Measurements from ENCODE around the gene NLRP1.

NLRP1 gene

DNA sequence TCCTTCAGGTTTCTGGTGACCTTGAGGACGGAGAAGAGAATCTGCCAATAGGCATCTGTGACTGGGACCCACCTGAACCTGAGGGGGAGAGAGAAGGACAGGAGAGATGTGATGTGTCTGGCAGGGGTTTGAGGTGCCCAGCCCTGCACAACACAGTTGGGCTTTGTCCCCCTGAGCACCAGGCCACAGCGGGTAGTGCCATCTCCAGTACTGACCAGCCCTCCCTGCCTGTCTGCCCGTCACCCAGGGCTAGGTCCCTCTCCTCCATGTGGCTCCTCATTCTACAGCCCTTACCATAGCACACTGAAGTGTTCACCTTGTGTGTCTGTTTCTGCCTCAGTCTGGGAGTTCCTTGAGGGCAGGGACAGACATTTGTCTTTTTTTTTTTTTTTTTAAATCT lies 30.8 kb downstream of the NLRP1 start:
- DNase-seq = no peak

DNA sequence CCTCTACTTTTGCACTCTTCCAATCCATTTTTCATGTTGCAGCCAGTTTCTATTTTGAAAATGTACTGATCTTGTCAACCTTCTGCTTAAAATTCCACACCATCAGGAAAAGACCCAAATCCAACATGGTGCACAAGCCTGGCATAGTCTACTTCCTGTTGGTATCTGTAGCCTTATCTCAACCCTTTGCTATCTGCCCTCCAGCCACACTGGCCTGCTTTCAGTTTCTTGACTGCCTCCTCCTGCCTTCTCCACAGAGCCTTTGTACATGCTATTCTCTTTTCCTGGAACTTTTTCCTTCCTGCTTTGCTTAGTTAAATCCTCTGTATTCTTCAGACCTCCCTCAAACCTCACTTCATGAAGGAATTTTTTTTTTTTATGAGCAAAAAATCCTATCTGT lies 31.5 kb downstream of the NLRP1 start:
- DNase-seq = no peak

DNA sequence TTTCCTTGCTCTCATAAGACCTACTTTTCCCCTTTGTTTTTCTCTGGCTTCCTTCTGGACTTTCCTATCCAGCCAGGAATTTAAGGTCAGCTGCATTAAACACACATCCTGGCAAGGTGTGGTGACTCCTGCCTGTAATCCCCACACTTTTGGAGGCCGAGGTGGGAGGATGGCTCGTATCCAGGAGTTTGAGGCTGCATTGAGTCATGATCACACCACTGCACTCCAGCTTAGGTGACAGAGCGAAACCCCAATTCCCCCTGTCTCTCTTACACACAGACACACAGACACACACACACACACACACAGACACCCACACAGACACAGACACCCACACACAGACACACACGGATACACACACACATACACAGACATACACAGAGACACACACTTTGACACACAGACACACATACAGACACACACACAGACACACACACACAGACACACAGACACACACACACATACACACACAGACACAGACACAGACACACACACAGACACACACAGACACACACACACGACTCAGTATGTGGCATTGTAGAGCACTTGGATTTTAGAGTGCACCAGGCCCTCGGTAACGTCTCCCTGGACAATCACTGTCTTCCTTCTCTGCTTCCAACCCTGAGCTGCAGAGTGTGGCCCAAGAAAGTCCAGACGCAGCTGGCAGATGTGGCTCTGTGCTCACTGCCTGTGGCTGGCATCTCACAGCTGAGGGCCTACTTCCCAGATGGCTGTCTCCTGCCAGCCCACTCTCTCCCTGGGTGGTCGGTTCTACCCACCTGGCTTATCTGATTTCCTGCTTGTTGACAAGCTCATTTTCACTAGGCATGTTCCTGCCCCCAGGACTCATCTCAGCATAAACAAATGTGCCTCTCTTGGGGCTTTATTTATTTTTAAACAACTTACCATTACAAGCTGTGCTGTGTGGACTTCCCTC lies 39.0 kb downstream of the NLRP1 start:
- DNase-seq = no peak

DNA sequence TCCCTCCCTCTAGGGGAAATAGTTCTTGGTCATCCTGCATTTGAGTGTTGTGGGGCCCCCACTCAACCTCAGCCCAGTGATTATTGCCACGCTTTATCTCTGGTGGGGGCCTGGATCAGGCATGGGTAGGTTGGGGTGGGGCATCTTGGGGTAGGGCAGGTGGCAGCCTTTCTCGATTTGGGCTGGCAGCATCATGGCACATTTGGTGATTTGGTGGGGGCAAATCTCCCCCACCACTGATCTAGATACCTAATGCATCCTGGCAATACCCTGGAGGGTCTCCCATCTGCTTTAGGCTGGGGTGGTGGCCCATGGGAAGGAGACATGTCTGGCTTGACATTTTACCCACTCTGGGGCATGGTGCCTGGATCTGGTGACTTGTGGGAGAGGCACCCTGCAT lies 40.2 kb downstream of the NLRP1 start:
- no peak for DNase-seq

DNA sequence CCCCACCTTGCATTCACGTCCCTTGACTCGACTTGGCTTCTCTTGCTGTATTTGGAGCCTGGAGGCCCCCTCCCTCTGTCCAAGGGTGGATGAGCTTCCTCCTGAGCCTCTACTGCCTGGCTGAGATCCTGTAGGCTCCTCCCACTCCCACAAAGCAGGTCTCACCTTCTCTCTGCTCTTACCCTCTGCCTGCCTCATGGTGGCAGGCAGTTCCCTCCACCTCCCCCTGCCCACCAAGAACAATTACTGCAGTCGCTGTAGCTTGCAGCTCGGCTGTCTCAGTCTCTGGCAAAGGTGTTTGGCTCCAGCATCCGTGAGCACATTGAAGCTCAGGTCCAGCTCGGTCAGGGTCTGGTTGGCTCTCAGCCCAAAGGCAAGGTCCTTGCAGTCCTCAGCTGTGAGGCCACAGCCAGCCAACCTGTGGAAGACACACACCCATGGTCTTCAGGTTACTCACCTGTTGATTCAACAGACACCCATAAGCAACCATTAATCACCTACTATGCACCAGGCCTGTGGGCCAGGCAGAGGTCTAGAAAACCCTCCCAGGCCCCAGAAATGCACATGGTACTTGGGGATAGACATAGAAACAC lies 42.6 kb downstream of the NLRP1 start:
- no peak for DNase-seq

DNA sequence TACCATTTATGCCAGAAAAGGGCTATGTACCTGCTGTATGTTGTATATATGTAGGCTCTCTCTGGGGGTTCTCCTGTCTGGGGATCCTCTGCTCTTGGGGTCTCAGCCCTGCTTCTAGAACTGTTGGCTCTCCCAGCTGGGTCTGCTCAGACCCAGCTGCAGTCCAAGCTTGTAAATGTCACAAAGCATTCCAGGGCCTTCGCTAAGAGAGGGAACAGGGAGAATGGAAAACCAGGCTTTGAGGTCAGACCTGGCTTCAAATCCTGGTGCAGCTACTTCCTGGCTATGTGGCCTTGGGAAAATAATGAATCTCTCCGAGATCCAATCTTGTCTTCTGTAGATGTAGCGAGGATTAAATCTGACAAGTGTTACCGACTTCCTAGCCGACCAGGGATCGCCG lies 44.0 kb downstream of the NLRP1 start:
- no peak for DNase-seq

DNA sequence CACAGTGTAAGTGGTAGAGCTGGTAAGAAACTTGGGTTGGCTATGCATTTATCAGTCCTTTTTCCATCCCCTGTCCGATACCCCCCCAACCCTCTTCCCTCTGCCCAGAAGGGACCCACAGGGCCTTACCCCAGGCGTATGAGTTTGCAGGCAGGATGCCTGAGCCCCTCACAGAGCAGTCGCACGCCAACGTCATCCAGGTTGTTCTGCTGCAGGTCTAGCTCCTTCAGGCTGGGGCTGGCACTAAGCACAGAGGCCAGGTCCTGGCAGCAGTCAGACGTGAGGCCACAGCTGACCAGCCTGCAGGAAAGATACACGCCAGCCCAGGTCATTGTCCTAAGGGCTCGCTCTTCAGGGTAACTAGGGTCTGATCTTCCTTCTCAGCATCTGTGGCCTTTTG lies 45.0 kb downstream of the NLRP1 start:
- no peak for DNase-seq

DNA sequence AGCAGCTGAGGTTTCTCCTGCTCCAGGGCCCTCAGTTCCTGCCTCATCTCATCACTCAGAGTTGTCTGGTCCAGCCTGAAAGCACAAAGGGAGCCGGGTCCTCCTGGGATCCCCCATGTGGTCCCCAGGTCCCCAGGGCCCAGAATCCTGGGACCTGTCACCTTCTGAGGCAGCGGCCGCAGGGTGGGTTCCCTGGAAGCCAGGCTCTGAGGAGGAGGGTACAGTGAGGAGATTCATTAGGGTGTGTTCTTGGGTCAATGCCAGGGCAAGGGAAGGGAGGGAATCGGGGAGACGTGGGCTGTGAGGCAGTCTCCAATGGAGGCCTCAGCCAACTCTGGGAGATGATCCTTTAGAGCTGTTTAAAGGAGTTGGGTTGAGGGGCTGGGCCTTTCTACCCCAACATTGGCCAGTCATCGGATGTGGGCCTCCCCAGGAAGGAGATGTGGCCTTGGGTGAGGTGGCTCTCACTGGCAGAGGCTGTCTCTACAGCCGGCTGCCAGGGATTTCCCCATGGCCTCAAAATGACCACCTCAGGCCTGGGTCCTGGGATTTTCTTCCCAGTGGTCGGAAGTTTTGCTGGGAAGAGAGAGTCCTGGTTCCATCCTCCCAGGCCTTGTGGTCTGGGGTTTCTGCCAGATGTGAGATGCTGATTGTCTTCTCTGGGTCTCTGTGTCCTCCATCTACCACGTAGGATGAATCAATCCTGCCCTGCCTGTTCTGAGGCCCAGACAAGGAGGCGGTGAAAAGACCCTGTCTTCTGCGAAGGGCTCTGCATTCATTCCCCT lies 47.3 kb downstream of the NLRP1 start:
- DNase-seq = no peak

DNA sequence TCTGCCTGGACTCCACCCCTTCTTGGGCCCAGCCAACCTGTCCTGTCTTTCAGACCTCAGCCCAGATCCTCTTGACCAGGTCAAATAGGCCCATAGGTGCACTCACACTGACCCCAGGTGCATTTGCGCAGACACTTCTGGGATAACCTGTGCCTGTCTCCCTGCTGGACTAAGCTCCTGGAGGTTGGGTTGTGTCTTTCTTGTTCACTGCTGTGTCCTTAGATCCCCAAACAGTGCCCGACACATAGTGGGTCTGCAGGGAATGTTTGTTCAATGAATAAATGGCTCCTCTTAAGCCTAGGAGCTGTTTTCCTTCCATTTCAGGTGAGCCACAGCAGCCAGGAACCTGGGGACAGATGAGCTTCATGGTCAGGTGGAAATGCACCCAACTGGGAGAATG lies 48.9 kb downstream of the NLRP1 start:
- no peak for DNase-seq

DNA sequence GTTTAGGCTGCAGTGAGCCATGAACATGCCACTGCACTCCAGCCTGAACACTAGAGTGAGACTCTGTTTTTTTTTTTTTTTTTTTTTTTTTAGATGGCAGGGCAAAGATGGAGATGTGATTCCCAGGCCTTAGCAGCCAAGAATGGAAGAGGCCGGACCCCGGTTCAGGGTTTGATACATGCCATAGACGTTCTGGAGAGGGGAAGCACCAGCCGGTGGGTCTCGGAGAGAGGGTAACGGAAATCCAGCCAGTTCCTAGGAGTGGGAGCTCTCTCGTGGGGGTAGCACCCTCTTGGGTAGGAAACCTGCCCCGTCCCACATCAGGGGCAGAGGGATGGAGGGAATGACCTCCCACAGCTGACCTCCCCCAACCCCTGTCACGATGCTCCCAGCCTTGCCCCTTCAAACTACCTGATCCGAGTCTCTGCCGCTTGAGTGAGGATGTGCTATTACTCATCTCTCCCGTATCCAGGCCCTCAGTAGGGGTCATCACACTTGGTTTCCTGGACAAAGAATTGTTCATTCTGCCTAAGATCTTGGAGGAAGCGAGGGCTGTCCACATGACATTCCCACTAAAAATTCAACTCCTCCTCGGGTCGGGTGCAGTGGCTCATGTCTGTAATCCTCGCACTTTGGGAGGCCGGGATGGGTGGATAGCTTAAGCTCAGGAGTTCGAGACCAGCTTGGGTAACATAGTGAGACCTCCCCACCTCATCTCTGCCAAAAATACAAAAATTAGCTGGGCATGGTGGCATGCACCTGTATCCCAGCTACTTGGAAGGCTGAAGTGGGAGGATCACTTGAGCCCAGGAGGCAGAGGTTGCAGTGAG lies 50.6 kb downstream of the NLRP1 start:
- no peak for DNase-seq

DNA sequence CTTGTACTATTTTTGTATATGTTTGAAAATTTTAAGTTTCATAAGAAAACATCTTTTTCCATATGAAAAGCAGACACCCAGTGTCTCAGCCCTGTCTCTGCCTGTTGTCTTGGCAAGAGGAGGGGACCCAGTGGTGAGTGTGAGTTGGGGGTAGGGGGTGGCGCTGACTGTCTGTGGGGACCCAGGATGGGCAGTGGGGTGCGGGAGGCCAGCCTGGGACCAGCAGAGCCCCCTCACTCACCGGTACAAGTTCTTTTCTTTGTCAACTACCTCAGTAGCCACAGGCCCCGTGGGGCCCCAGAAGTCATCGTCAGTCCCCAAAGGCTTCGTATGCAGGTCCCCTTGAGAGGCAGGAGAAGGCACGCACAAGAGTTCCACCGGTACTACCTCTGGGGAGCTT lies 51.7 kb downstream of the NLRP1 start:
- no peak for DNase-seq

DNA sequence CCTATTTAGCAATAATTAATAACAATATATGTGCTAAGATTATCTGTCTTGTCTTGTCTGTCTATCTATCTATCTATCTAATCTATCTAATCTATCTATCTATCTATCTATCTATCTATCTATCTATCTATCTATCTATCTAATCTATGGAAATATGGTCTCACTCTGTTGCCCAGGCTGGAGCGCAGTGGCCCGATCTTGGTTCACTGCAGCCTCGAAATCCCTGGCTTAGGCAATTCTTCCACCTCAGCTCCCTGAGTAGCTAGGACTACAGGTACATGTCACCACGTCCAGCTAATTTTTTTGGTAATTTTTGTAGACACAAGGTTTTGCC lies 53.3 kb downstream of the NLRP1 start:
- no peak for DNase-seq

DNA sequence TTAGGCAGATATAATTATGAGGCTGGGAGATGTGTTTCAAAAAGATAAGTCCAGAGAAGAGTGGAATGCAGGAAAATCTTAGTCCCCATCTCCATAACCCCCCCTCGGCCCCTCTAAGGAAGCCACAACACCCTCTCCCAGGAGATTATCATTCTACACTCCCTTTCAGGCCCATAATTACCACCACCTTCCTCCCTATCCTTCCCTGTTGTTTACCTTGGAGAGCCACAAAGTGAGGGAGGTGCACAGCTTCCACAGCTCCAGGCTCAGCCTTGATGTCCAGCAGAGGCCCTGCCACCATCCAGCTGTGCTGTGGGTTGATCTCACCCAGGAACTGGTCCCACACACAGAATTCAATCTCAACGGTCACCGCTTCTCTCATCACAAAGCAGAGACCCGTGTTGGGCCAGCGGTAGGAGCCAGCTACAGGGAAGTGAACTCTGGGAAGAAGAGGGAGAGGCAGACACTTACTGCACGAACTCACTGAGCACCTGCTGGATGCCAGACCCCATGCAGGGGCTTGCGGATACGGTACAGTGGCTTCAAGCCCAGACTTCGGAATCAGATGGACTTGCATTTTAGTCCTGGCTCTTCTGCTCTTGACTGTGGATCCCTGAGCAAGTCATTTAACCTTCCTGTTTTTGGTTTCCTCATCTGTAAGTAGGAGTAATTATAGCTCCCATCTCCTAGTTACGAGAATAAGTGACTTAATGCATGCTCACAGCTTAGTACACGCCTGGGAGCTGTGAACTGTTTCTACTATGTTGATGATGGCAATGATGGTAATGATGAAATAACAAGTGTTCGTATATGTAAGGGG lies 53.8 kb downstream of the NLRP1 start:
- no peak for DNase-seq

DNA sequence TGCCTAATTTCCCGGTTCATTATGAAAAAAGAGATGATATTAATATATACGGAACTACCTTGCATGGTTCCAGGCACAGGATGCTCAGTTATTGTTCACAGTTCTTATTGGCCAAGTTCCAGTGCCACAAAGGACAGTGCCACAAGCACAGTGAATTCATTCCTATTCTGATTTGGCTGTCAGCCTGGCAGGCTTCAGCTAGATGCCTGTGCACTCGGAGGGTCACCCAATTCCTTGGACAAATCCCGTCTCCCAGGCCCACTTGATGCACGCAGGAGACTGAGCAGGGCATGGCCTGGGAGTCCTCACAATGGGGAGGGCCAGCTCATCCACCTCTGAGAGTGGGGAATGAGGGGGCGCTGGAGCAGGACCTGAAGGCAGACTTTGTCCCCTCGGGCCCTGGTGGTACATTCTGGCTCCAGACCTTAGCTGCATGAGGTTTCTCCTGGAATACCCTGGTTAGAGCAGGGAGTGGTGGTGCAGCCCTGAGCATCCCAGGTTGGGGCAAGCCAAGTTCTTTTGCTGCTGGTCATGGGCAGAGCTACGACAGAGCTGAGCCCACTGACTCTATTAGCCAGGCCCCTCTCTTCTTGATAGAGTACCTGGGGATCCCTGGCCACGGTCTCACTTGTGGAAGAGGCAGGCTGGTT lies 56.6 kb downstream of the NLRP1 start:
- DNase-seq = no peak

DNA sequence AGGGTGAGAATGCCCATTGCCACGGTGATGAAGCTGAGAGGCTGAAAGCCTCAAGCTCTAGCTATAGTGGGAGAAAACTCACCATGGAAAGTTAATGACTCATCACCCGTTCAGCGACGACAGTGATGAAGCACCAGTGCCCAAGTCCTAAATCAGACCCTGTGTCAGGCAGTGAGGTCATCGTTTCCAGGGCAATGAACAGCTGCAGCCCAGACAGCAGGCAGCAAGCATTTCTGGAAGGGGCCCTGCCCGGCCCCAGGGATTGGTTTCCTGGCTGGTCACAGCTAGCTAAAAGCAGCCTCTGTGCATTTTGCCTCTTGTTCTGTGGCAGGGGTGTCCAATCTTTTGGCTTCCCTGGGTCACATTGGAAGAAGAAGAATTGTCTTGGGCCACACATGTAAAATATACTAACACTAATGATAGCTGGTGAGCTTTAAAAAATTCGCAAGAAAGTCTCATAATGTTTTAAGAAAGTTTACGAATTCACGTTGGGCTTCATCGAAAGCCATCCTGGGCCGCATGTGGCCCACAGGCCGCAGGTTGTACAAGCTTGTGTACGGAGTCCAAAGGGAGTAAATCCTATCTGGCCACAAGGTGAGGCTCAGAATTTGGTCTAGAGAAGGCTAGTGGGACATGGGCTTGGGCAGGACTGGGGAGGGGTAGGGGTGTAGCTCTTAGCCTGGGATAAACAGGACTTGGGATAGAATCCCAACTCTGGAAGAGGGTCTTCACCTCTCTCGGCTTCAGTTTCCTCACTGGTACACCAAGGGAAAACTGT lies 57.3 kb downstream of the NLRP1 start:
- no peak for DNase-seq

DNA sequence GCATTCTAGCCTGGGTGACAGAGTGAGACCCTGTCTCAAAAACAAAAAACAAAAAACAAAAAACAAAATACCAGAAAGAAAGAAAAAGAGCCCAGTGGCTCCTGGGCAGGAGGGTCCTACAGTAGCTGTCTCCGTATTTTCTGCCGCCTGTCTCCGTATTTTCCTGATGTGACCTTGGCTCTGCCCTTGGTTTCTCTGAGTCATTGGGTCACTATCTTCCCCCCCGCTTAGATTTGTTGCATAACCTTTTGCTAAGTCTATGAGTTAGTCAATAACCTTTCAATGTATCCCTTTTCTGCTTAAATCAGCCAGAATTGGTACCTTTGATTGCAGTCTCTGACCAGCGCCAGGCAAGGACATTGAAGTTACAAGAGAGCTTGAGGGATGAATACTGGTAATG lies 61.1 kb downstream of the NLRP1 start:
- DNase-seq = no peak

DNA sequence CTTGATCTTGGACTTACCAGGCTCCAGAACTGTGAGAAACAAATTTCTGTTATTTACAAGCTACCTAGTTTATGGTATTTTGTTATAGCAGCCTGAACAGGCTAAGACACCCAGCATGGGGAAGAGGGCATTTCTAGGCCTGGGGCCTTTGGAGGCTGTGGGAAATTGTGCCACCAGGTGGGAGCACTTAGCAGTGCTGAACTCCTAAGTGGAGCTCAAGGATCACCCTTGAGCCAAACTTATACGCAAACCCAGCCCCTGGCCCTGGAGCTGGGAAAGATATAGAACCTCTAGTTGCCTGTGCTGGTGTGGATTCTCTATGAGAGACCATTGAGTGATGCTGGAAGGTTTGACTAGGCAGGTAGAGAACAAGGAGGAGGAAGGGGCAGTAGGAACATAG lies 61.8 kb downstream of the NLRP1 start:
- DNase-seq = no peak

DNA sequence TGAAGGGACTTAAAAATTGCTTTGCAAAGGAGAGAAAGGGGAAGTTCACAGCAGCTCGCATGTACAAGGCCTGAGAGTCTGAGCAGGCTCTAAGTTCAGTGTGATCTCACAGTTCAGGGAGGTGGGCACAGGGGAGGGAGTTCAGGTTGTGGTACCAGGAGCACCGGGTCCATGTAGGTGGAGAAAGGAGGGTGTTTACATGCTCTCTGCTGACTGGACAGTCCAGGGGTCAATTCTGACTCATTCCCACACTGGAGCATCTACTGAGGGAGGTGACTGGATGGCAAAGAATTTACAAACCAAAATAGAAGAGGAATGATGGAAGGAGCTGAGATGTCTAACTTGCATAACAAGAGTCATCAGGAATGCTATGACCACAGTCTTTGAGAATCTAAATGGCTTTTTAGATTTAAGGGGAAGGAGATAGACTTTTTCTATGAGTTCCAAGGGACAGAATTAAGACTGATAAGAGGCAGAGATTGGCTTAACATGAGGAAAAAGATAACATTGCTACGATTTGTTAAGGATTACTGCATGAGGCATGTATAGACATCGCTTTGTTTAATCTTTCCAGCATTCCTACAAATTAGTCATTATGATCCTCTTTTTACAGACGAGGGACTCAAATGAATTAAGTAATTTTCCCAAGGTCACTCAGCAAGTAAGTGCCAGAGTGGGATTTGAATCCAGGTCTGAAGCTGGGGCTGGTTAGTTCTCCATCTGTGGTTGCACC lies 68.1 kb downstream of the NLRP1 start:
- DNase-seq = no peak

DNA sequence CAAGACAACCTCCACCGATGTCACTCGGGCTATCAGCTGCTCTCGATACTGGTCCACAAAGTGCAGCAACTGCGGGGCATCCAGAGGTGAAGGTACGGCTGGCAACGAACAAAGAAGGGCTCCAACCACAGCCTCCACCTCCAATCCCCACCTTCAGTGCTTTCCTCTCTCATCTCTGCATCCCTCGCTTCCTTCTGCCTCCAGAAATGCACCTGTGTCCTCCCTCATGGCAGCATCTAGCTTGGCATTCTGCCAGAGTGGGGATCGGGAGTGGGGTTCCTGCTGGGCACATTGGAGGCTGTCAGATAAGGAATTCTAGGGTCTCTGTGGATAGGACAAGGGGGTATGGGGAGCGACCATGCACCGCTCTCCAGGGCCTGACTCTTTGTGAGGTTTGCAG lies 69.3 kb downstream of the NLRP1 start:
- no peak for DNase-seq

DNA sequence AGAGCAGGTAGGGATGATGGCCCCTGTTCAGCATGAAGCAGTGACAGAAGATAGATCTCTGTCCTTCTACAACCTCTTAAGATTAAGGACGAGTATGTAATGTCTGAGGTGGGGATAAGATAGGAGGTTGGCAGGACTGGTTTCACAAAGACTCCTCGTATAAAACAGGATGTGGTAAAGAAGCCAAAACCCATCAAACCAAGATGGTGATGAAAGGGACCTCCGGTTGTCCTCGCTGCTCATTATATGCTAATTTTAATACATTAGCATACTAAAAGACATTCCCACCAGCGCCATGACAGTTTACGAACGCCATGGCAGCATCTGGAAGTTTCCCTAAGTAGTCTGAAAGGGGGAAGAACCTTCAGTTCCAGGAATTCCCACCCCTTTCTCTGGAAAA lies 70.7 kb downstream of the NLRP1 start:
- DNase-seq = no peak

Measured in NCI-H526 treated with DMSO at 0.1 percent for 48 hours (cell line).